HG03103 (cell line): ENCODE data around the gene NSUN3.

ENCODE experiments used
- ATAC-seq: cut with Tn5 transposase; IDR thresholded peaks from one replicate; pipeline ENCODE4 v1.9.1; 2021; ENCODE audit warnings: low read depth; ENCODE audit not compliant: unreplicated experiment

The NSUN3 gene

GRCh38 chr3:94176988-94177745 lies 114.3 kb downstream of the NSUN3 start:
- no peak for ATAC-seq
